H1 (cell line): ENCODE results near the gene THOC6. TPM values are rescaled to one million over a fixed set of nuclear protein-coding genes. Genes with fewer than 3 reads are reported as not detected.

Source experiments
- CTCF ChIA-PET: fragments of 300-600 bp; sonication (Branson Sonifier 250); formaldehyde crosslinking; loops from one replicate; lab custom pipeline; 2021; ENCODE audit not compliant: partially characterized antibody; lab: Charles Lee
- POLR2A ChIA-PET: fragments of 300-600 bp; sonication (Branson Sonifier 250); formaldehyde crosslinking; loops from one replicate; lab custom pipeline; 2021; ENCODE audit warnings: inconsistent platforms; ENCODE audit not compliant: partially characterized antibody; lab: Charles Lee
- DNase-seq, 2 experiments: peaks; one replicate each; pipeline versions ENCODE4 v3.0.0 to v3.0.0-alpha.2; 2010 to 2022; ENCODE audit warnings: low spot score in 2 of 2, low read depth in 1 of 2, mixed read lengths in 1 of 2
- FAIRE-seq: peaks from 2 replicates; lab custom pipeline; 2011; peaks lifted over from hg19 to GRCh38; lab: Jason Lieb, UNC
- H2AFZ ChIP-seq: 2 replicates; pipeline ENCODE4 v1.8.1; 2012; ENCODE audit warnings: low read length, inconsistent platforms
- H2AK5ac ChIP-seq: 2 replicates; pipeline ENCODE4 v1.6.1; 2013; ENCODE audit warnings: low read depth, low read length
- H2BK120ac ChIP-seq: replicated peaks from 2 replicates; pipeline ENCODE3; 2013; ENCODE audit warnings: low read depth, low read length, inconsistent platforms
- H2BK12ac ChIP-seq: 2 replicates; pipeline ENCODE4 v1.6.1; 2013; ENCODE audit warnings: low read depth, low read length
- H2BK15ac ChIP-seq: 2 replicates; pipeline ENCODE4 v1.6.1; 2013; ENCODE audit warnings: low read length
- H2BK20ac ChIP-seq: 2 replicates; pipeline ENCODE4 v1.6.1; 2013; ENCODE audit warnings: low read length
- H2BK5ac ChIP-seq: 2 replicates; pipeline ENCODE4 v1.6.1; 2013; ENCODE audit warnings: low read depth, low read length
- H3K14ac ChIP-seq: 2 replicates; pipeline ENCODE4 v1.6.1; 2013; ENCODE audit warnings: inconsistent platforms; ENCODE audit not compliant: insufficient read length
- H3K18ac ChIP-seq: 2 replicates; pipeline ENCODE4 v1.6.1; 2013; ENCODE audit warnings: low read length; ENCODE audit errors: extremely low read depth
- H3K23ac ChIP-seq: 2 replicates; pipeline ENCODE4 v1.6.1; 2013; ENCODE audit warnings: inconsistent platforms; ENCODE audit not compliant: insufficient read length
- H3K23me2 ChIP-seq: 2 replicates; pipeline ENCODE4 v1.6.1; 2013; ENCODE audit warnings: low read depth, low read length
- H3K27ac ChIP-seq: 2 replicates; pipeline ENCODE4 v1.6.1; 2011; ENCODE audit warnings: low read depth, low read length, inconsistent platforms
- H3K27me3 ChIP-seq, 4 experiments: replicated peaks in 1 of 4; 1 replicate in 1 of 4; 2 replicates in 3 of 4; pipeline versions ENCODE4 v1.6.1 to v1.8.1; 2011 to 2013; ENCODE audit warnings: low read length in 3 of 4, mild to moderate bottlenecking in 3 of 4, inconsistent platforms in 2 of 4, mixed read lengths in 2 of 4, moderate library complexity in 1 of 4; ENCODE audit not compliant: control insufficient read depth in 3 of 4, insufficient read depth in 3 of 4; ENCODE audit errors: extremely low read depth in 1 of 4
- H3K36me3 ChIP-seq, 4 experiments: 2 replicates each; pipeline versions ENCODE4 v1.6.1 to v1.8.1; 2011 to 2013; ENCODE audit warnings: mild to moderate bottlenecking in 4 of 4, low read length in 3 of 4, moderate library complexity in 2 of 4, control low read depth in 1 of 4, inconsistent platforms in 1 of 4; ENCODE audit not compliant: insufficient read depth in 4 of 4, control insufficient read depth in 2 of 4
- H3K4ac ChIP-seq: replicated peaks from 2 replicates; pipeline ENCODE3; 2013; ENCODE audit warnings: low read length, low read depth, mixed read lengths, inconsistent platforms; ENCODE audit not compliant: insufficient read length
- H3K4me1 ChIP-seq, 4 experiments: replicated peaks in 1 of 4; 1 replicate in 1 of 4; 2 replicates in 3 of 4; pipeline versions ENCODE4 v1.6.1 to v1.8.1; 2011 to 2013; ENCODE audit warnings: low read length in 3 of 4, inconsistent platforms in 2 of 4, mixed read lengths in 1 of 4; ENCODE audit not compliant: insufficient read depth in 4 of 4, control insufficient read depth in 3 of 4
- H3K4me2 ChIP-seq, 2 experiments: 2 replicates each; pipeline versions ENCODE4 v1.6.1 to v1.8.1; 2011 to 2013; ENCODE audit warnings: low read depth in 2 of 2, low read length in 2 of 2, control low read depth in 1 of 2, inconsistent platforms in 1 of 2, mild to moderate bottlenecking in 1 of 2; ENCODE audit not compliant: insufficient read depth in 1 of 2
- H3K4me3 ChIP-seq, 4 experiments: fragments of 200-600, 300-600 bp in 1 of 4; sonication (generic), shearing (Covaris generic), sonication (Bioruptor Twin) in 1 of 4; 2 replicates each; pipeline versions ENCODE4 v1.5.1 to v1.8.1; 2011 to 2016; ENCODE audit warnings: low read length in 4 of 4, low read depth in 3 of 4, control low read depth in 2 of 4, inconsistent platforms in 2 of 4, mild to moderate bottlenecking in 2 of 4, mixed read lengths in 1 of 4, moderate library complexity in 1 of 4; ENCODE audit not compliant: insufficient read depth in 2 of 4; ENCODE audit errors: extremely low read depth in 1 of 4
- H3K56ac ChIP-seq: replicated peaks from 2 replicates; pipeline ENCODE3; 2013; ENCODE audit warnings: low read depth, mild to moderate bottlenecking, mixed read lengths, low read length, inconsistent platforms; ENCODE audit not compliant: insufficient read length
- H3K79me1 ChIP-seq: 2 replicates; pipeline ENCODE4 v1.6.1; 2013; ENCODE audit warnings: low read depth, low read length, control low read depth
- H3K79me2 ChIP-seq, 2 experiments: 2 replicates each; pipeline versions ENCODE4 v1.6.1 to v1.8.1; 2012 to 2013; ENCODE audit warnings: low read length in 2 of 2, mild to moderate bottlenecking in 2 of 2, inconsistent platforms in 1 of 2; ENCODE audit not compliant: insufficient read depth in 2 of 2, control insufficient read depth in 1 of 2
- H3K9ac ChIP-seq, 4 experiments: replicated peaks in 1 of 4; 1 replicate in 1 of 4; 2 replicates in 3 of 4; pipeline versions ENCODE4 v1.6.1 to v1.8.1; 2011 to 2013; ENCODE audit warnings: low read depth in 3 of 4, low read length in 3 of 4, control low read depth in 2 of 4, mild to moderate bottlenecking in 2 of 4, moderate library complexity in 2 of 4, inconsistent platforms in 1 of 4; ENCODE audit errors: extremely low read depth in 1 of 4
- H3K9me3 ChIP-seq, 2 experiments: 2 replicates each; pipeline versions ENCODE4 v1.6.1 to v1.8.1; 2012 to 2013; ENCODE audit warnings: mild to moderate bottlenecking in 2 of 2, moderate library complexity in 2 of 2, control low read depth in 1 of 2, inconsistent platforms in 1 of 2, low read depth in 1 of 2, low read length in 1 of 2, mixed read lengths in 1 of 2; ENCODE audit not compliant: insufficient read depth in 2 of 2
- H4K20me1 ChIP-seq, 2 experiments: replicated peaks in 1 of 2; 2 replicates each; pipeline versions ENCODE3 to v1.8.1; 2011 to 2013; ENCODE audit warnings: inconsistent platforms in 2 of 2, low read length in 2 of 2, mild to moderate bottlenecking in 1 of 2; ENCODE audit not compliant: insufficient read depth in 2 of 2, control insufficient read depth in 1 of 2
- H4K5ac ChIP-seq: 2 replicates; pipeline ENCODE4 v1.6.1; 2013; ENCODE audit warnings: low read length, low read depth, mixed read lengths, inconsistent platforms; ENCODE audit not compliant: insufficient read length
- H4K8ac ChIP-seq: 2 replicates; pipeline ENCODE4 v1.8.0; 2013; ENCODE audit warnings: mild to moderate bottlenecking, moderate library complexity, low read length, inconsistent platforms; ENCODE audit not compliant: insufficient read depth; ENCODE audit errors: extremely low read depth
- H4K91ac ChIP-seq: replicated peaks from 2 replicates; pipeline ENCODE3; 2013; ENCODE audit warnings: low read length, mixed read lengths, inconsistent platforms; ENCODE audit not compliant: insufficient read length
- BCL11A ChIP-seq, 2 experiments: IDR thresholded peaks; one replicate each; pipeline ENCODE4 v1.6.1; 2011; ENCODE audit warnings: low read depth in 2 of 2, low read length in 2 of 2, mild to moderate bottlenecking in 2 of 2
- NRF1 ChIP-seq: IDR thresholded peaks from 2 replicates; pipeline ENCODE4 v1.6.1; 2011; ENCODE audit warnings: mild to moderate bottlenecking, low read depth, low read length, improper control_type of control experiment
- SIN3A ChIP-seq, 2 experiments: IDR thresholded peaks in 1 of 2; conservative IDR thresholded peaks in 1 of 2; 2 replicates each; pipeline ENCODE4 v1.6.1; 2011 to 2012; ENCODE audit warnings: low read length in 2 of 2, improper control_type of control experiment in 1 of 2, low read depth in 1 of 2, mild to moderate bottlenecking in 1 of 2
- WGBS, 2 experiments: shearing (Covaris generic) in 1 of 2; methylation state at CpG; one replicate each; pipeline versions ENCODE4 v1.1.6 to v1.1.7; 2013 to 2015; ENCODE audit warnings: low lambda C conversion rate in 2 of 2, mixed read lengths in 2 of 2, inconsistent platforms in 1 of 2, low coverage in 1 of 2, missing lambda C conversion rate in 1 of 2; ENCODE audit not compliant: insufficient replicate concordance in 2 of 2, insufficient coverage in 1 of 2, insufficient read length in 1 of 2; ENCODE audit errors: extremely low coverage in 1 of 2, missing lambda C conversion rate in 1 of 2; 5-methylcytosine and 5-hydroxymethylcytosine counted together
- polyA plus RNA-seq, 7 experiments: library from polyadenylated mRNA; depleted of rRNA in 3 of 7; stranded (reverse) in 5 of 7; unstranded in 2 of 7; fragments of >200 nt in 5 of 7; fragments of 200-250 nt in 2 of 7; gene quantifications; 1 replicate in 5 of 7; 2 replicates in 1 of 7; 4 replicates in 1 of 7; pipeline versions ENCODE4 v1.2.1 to v1.2.3, GENCODE V29; 2011 to 2013; ENCODE audit warnings: missing spikeins in 2 of 7, mixed read lengths in 2 of 7
- total RNA-seq: library from RNA; stranded (reverse); fragmentation: NEBNext Ultra II Directional; extraction: Animal tissue kit (Norgen Biotek cat#: 25700); gene quantifications from 2 replicates; pipeline ENCODE4 v1.2.1, GENCODE V29; 2021
- TF ChIP-seq, protein P1 (sequence below): IDR thresholded peaks from 2 replicates; pipeline ENCODE4 v1.6.1; 2012; ENCODE audit warnings: inconsistent platforms

Gene THOC6
- total and polyA plus RNA-seq, 2 of the 8 experiments (the other 6 are each of a cell fraction or from before 2014, with no cell fraction given), result 78.5 to 111 TPM

DNA sequence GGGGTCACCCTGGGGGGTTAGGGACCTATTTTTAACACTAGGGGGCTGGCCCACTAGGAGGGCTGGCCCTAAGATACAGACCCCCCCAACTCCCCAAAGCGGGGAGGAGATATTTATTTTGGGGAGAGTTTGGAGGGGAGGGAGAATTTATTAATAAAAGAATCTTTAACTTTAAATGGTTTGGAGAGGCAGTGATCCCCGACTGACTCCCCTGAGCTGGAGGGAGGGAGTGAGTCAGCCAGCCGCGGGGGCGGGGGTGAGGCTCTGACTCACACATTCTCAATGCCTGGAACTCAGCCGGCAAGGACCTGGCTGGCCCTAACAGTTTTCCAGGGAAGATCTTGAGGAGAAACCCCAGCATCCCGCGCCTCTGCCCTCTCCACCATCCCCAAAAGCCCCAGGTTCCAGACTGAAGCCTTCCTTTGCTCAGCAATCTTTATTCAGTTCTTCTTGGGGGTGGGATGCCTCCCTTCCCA lies 1.6 kb upstream of the THOC6 start:
- 0 out of 2 replicates have a peak overlapping the region, but pooled peaks have one; percentile 61 for H2BK20ac ChIP-seq
- H3K9me3 ChIP-seq, result no peaks in the 10 kb centered on the region
- ChIA-PET POLR2A (interaction anchor here (0.8 to 35.7 kb wide), 15 partner anchors 5 to 142 kb away, joined by 3 to 1808 read pairs (median 11); partner anchors contain the start of genes BICDL2, CLDN6, CLDN9 and HCFC1R1), CTCF (interaction anchor here (1.3 to 23.8 kb wide), 11 partner anchors 8 to 104 kb away, joined by 3 to 639 read pairs (median 6); partner anchors contain the start of genes CLDN9 and ZSCAN10)
- H3K4me3 ChIP-seq, result peak overlapping the region; percentile 74 to 97 (median 94)
- H3K14ac ChIP-seq, result no peak overlapping the region
- H4K8ac ChIP-seq, result peak overlapping the region; percentile 71
- H3K56ac ChIP-seq, result no peak overlapping the region
- no peak for FAIRE-seq
- H2BK120ac ChIP-seq, result no peak overlapping the region
- peaks cover 0 to 20% (median 18%) of the 10 kb centered on the region in 4 experiments; a peak in 6 of 7 replicates for H3K4me1 ChIP-seq
- H4K5ac ChIP-seq, result no peak overlapping the region
- peak overlapping the region; percentile 83 to 88 for H3K4me2 ChIP-seq
- H2BK12ac ChIP-seq, result peak overlapping the region; percentile 96
- peak overlapping the region; percentile 12 for H4K91ac ChIP-seq
- no peak overlapping the region for H2AFZ ChIP-seq
- H3K27me3 ChIP-seq, result no peaks in the 10 kb centered on the region
- H3K4ac ChIP-seq, result no peak overlapping the region
- peak overlapping the region; percentile 85 for H3K18ac ChIP-seq
- peak overlapping the region; percentile 97 for H2BK5ac ChIP-seq
- H2BK15ac ChIP-seq, result peak overlapping the region; percentile 31; the same call in 1 of the 2 replicates
- peak in 1 of 2 experiments; percentile 79 for DNase-seq
- H3K79me1 ChIP-seq, result no peaks in the 10 kb centered on the region
- no peak overlapping the region for H3K23ac ChIP-seq
- H3K9ac ChIP-seq, result peak overlapping the region in 3 of 4 experiments; percentile 13 to 89 (median 45); a peak in 5 of 7 replicates
- H3K36me3 ChIP-seq, result peaks cover 0 to 18% (median 10%) of the 10 kb centered on the region in 4 experiments; a peak in 7 of 8 replicates
- H2AK5ac ChIP-seq, result peak overlapping the region; percentile 94; the same call in 1 of the 2 replicates
- peaks cover 3 to 8% of the 10 kb centered on the region in 2 experiments for H3K79me2 ChIP-seq
- peak overlapping the region; percentile 94 for H3K27ac ChIP-seq
- WGBS, 2 experiments, result 10% methylated on average over 8 of the region's 8 CpGs; no CpG with 5 or more reads in 1 of the 2 experiments
- peaks cover 5 to 22% of the 10 kb centered on the region in 2 experiments for H4K20me1 ChIP-seq
- peaks cover 20% of the 10 kb centered on the region; the same call in 1 of the 2 replicates for H3K23me2 ChIP-seq
- 0 out of 4 replicates have a peak, but pooled peaks of 1 of the 2 experiments have one; percentile 14 for TF ChIP-seq SIN3A (conservative IDR thresholded peaks at IDR 0.05 in 1 of 2, IDR thresholded peaks at IDR 0.05 in 1 of 2; ENCODE audit: low read depth in 1 of 2, low read length in 2 of 2)
- TF ChIP-seq, protein P1, sequence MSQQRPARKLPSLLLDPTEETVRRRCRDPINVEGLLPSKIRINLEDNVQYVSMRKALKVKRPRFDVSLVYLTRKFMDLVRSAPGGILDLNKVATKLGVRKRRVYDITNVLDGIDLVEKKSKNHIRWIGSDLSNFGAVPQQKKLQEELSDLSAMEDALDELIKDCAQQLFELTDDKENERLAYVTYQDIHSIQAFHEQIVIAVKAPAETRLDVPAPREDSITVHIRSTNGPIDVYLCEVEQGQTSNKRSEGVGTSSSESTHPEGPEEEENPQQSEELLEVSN, result no peak
- TF ChIP-seq BCL11A (IDR thresholded peaks at IDR 0.05; ENCODE audit: low read depth in 2 of 2, low read length in 2 of 2), result no peak
- TF ChIP-seq NRF1, result no peak
